Muscle layer of colon (tissue), 2 donors: ENCODE measurements around the gene FAM229B.
"Not testable (repeated sequence)": the region's sequence is repeated elsewhere in the genome, so short reads cannot be mapped to it uniquely, and the experiment has no call there.

Source experiments
- H3K27ac ChIP-seq: one replicate; pipeline ENCODE4 v1.7.0; 2013; ENCODE audit warnings: low read depth, mild to moderate bottlenecking, low read length, moderate library complexity
- H3K27me3 ChIP-seq, 2 donors: one replicate each; pipeline ENCODE4 v1.7.0; 2013; ENCODE audit warnings: low read length in 2 of 2, mild to moderate bottlenecking in 2 of 2; ENCODE audit not compliant: insufficient read depth in 2 of 2, control insufficient read depth in 1 of 2
- H3K36me3 ChIP-seq: one replicate; pipeline ENCODE4 v1.7.0; 2013; ENCODE audit warnings: mild to moderate bottlenecking, low read length; ENCODE audit not compliant: insufficient read depth
- H3K4me1 ChIP-seq: one replicate; pipeline ENCODE4 v1.7.0; 2013; ENCODE audit warnings: mild to moderate bottlenecking, low read length; ENCODE audit not compliant: insufficient read depth
- H3K4me3 ChIP-seq, 2 donors: one replicate each; pipeline ENCODE4 v1.7.0; 2013; ENCODE audit warnings: low read length in 2 of 2, low read depth in 1 of 2, mild to moderate bottlenecking in 1 of 2, moderate library complexity in 1 of 2
- H3K9ac ChIP-seq: one replicate; pipeline ENCODE4 v1.7.0; 2013; ENCODE audit warnings: low read length
- H3K9me3 ChIP-seq: one replicate; pipeline ENCODE4 v1.7.0; 2013; ENCODE audit warnings: mild to moderate bottlenecking, low read length
- donor health status: abdominal sarcoma.
- donor health status: Adenocarcinoma of cecum.

FAM229B gene

GRCh38 chr6:112087136-112087911 is at the start of gene FAM229B, which contains the start of gene TUBE1:
FAM229B (plus strand) TSS chr6:112087591; CDS start chr6:112099284, 11,693 bp downstream.
TUBE1 (minus strand) TSS chr6:112087482; CDS start chr6:112087434, 48 bp downstream.
- H3K9ac ChIP-seq: peak within 1 kb of the TSS; percentile 71
- no peaks in the 10 kb centered on the region for H3K9me3 ChIP-seq
- peaks cover 14% of the 10 kb centered on the region for H3K36me3 ChIP-seq
- H3K27me3 ChIP-seq: no peaks in the 10 kb centered on the region
- H3K4me1 ChIP-seq: peaks cover 10% of the 10 kb centered on the region
- H3K27ac ChIP-seq: peak within 1 kb of the TSS; percentile 64
- peak within 1 kb of the TSS; percentile 38 to 93 for H3K4me3 ChIP-seq

GRCh38 chr6:112037783-112038216 is 49.6 kb upstream of the FAM229B start:
- Histone ChIP-seq H3K36me3 (no peaks in the 10 kb centered on the region), H3K4me1 (peaks cover 12% of the 10 kb centered on the region), H3K27me3 (no peaks in the 10 kb centered on the region), H3K4me3 (no peak overlapping the region), H3K9me3 (no peaks in the 10 kb centered on the region), H3K9ac (peak overlapping the region; percentile 17), H3K27ac (peak overlapping the region; percentile 30)

- H3K4me1 ChIP-seq: peaks cover 12% of the 10 kb centered on the region
- H3K27me3 ChIP-seq: no peaks in the 10 kb centered on the region
- H3K36me3 ChIP-seq: no peaks in the 10 kb centered on the region
- H3K4me3 ChIP-seq: no peak overlapping the region
- H3K9me3 ChIP-seq: no peaks in the 10 kb centered on the region
- H3K27ac ChIP-seq: peak overlapping the region; percentile 30
- H3K9ac ChIP-seq: peak overlapping the region; percentile 17
Observed at GRCh38 chr6:112038268-112038667, 49.1 kb upstream of the FAM229B start.

- no peak overlapping the region for H3K4me3 ChIP-seq
- H3K27ac ChIP-seq: no peak overlapping the region
- H3K9me3 ChIP-seq: no peaks in the 10 kb centered on the region
- H3K27me3 ChIP-seq: no peaks in the 10 kb centered on the region
- H3K9ac ChIP-seq: no peak overlapping the region
- H3K36me3 ChIP-seq: no peaks in the 10 kb centered on the region
- peaks cover 15% of the 10 kb centered on the region for H3K4me1 ChIP-seq
Observed at GRCh38 chr6:112038756-112039430, 48.5 kb upstream of the FAM229B start.

- no peak overlapping the region for H3K27ac ChIP-seq
Observed at GRCh38 chr6:112039431-112039770, 48.0 kb upstream of the FAM229B start.

GRCh38 chr6:112040956-112041355 is 46.4 kb upstream of the FAM229B start:
- Histone ChIP-seq H3K4me3 (no peak overlapping the region), H3K27me3 (no peaks in the 10 kb centered on the region), H3K9ac (no peak overlapping the region), H3K27ac (no peak overlapping the region), H3K36me3 (no peaks in the 10 kb centered on the region), H3K9me3 (no peaks in the 10 kb centered on the region), H3K4me1 (peaks cover 32% of the 10 kb centered on the region)

More at GRCh38 chr6:112039431-112039770, 48.0 kb upstream of the FAM229B start:
- H3K36me3 ChIP-seq: no peaks in the 10 kb centered on the region
- H3K4me1 ChIP-seq: peaks cover 20% of the 10 kb centered on the region
- no peaks in the 10 kb centered on the region for H3K27me3 ChIP-seq
- no peaks in the 10 kb centered on the region for H3K9me3 ChIP-seq
- no peak overlapping the region for H3K9ac ChIP-seq
- no peak overlapping the region for H3K4me3 ChIP-seq

GRCh38 chr6:112041535-112041934 is 45.9 kb upstream of the FAM229B start:
- Histone ChIP-seq H3K9me3 (no peaks in the 10 kb centered on the region), H3K4me3 (no peak overlapping the region), H3K27ac (no peak overlapping the region), H3K27me3 (no peaks in the 10 kb centered on the region), H3K36me3 (no peaks in the 10 kb centered on the region), H3K9ac (no peak overlapping the region), H3K4me1 (peaks cover 32% of the 10 kb centered on the region)

- H3K4me1 ChIP-seq: peaks cover 22% of the 10 kb centered on the region
- H3K9me3 ChIP-seq: no peaks in the 10 kb centered on the region
- no peaks in the 10 kb centered on the region for H3K27me3 ChIP-seq
- peak overlapping the region; percentile 22 to 91 for H3K4me3 ChIP-seq
- H3K9ac ChIP-seq: peak overlapping the region; percentile 68
- peak overlapping the region; percentile 54 for H3K27ac ChIP-seq
- no peaks in the 10 kb centered on the region for H3K36me3 ChIP-seq
Observed at GRCh38 chr6:112043032-112044007, 44.1 kb upstream of the FAM229B start.

GRCh38 chr6:112044196-112044595 is 43.2 kb upstream of the FAM229B start:
- no peaks in the 10 kb centered on the region for H3K27me3 ChIP-seq
- H3K4me3 ChIP-seq: peak overlapping the region in 1 of 2 donors; percentile 6
- no peak overlapping the region for H3K27ac ChIP-seq
- H3K9ac ChIP-seq: no peak overlapping the region
- H3K36me3 ChIP-seq: no peaks in the 10 kb centered on the region
- H3K9me3 ChIP-seq: no peaks in the 10 kb centered on the region
- H3K4me1 ChIP-seq: peaks cover 19% of the 10 kb centered on the region

- peaks cover 19% of the 10 kb centered on the region for H3K4me1 ChIP-seq
- H3K27me3 ChIP-seq: no peaks in the 10 kb centered on the region
- no peak overlapping the region for H3K27ac ChIP-seq
- H3K36me3 ChIP-seq: no peaks in the 10 kb centered on the region
- no peaks in the 10 kb centered on the region for H3K9me3 ChIP-seq
- H3K9ac ChIP-seq: no peak overlapping the region
- peak overlapping the region in 1 of 2 donors; percentile 6 for H3K4me3 ChIP-seq
Observed at GRCh38 chr6:112044856-112045255, 42.5 kb upstream of the FAM229B start.

- H3K9me3 ChIP-seq, H3K36me3 ChIP-seq, H3K27me3 ChIP-seq, H3K4me3 ChIP-seq, H3K9ac ChIP-seq, H3K27ac ChIP-seq: not testable (repeated sequence)
- peaks cover 19% of the 10 kb centered on the region for H3K4me1 ChIP-seq
Observed at GRCh38 chr6:112047523-112047922, 39.9 kb upstream of the FAM229B start.
